Measurements from ENCODE around the gene BLOC1S2. TPM values are rescaled to one million over a fixed set of nuclear protein-coding genes. Genes with fewer than 3 reads are reported as not detected.

The BLOC1S2 gene
- polyA plus RNA-seq, 1 of the 3 experiments (the other 2 are of a cell fraction) = 30.4 TPM

DNA sequence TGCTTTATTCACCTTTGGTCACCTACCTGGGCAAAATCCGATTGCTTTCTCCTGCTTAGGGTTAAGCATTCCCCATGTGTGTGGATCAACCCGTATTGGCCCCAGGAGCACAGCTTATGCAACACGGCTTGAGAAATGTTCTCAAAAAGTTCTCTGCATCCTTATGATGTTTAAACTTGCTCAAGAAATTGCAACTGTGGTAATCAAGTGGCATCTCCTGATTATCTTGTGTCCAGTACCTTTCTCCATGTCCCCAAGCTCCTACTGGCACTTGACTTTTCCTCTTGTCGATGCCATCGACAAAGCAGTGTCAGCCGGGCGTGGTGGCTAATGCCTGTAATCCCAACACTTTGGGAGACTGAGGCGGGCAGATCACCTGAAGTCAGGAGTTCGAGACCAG is 48.3 kb upstream of the BLOC1S2 start:
- Histone ChIP-seq H3K4me3 (ENCODE audit: low read depth in 2 of 2, low read length in 1 of 2) (no peak overlapping the region), H3K27ac (ENCODE audit: low read depth in 2 of 2, low read length in 1 of 2) (no peak overlapping the region), H3K9me3 (no peaks in the 10 kb centered on the region), H3K4me2 (no peak overlapping the region), H3K36me3 (replicated peaks in 1 of 2; ENCODE audit: control insufficient read depth in 1 of 2, insufficient read depth in 2 of 2, low read length in 1 of 2) (no peaks in the 10 kb centered on the region), H4K20me1 (ENCODE audit: insufficient read depth) (no peaks in the 10 kb centered on the region), H3K9me2 (no peaks in the 10 kb centered on the region), H3K79me2 (ENCODE audit: insufficient read depth) (no peaks in the 10 kb centered on the region), H3K4me1 (ENCODE audit: control insufficient read depth in 1 of 2, insufficient read depth in 2 of 2, low read depth in 1 of 2, low read length in 1 of 2) (no peaks in the 10 kb centered on the region), H3K9ac (no peak overlapping the region), H2AFZ (ENCODE audit: low read depth) (no peak overlapping the region), H3K27me3 (ENCODE audit: insufficient read depth) (peaks cover 35% of the 10 kb centered on the region; the same call in 1 of the 2 replicates), H3F3A (replicated peaks; ENCODE audit: insufficient read depth) (no peaks in the 10 kb centered on the region)
- WGBS (ENCODE audit: low lambda C conversion rate) = 52% methylated on average over 9 of the region's 9 CpGs
- DNase-seq = no peak
- TF ChIP-seq SIN3A (IDR thresholded peaks at IDR 0.05; ENCODE audit: borderline replicate concordance, low read depth, low read length) (no peak), RAD21 (IDR thresholded peaks at IDR 0.05; ENCODE audit: low read length) (no peak), TEAD4 (IDR thresholded peaks at IDR 0.05; ENCODE audit: borderline replicate concordance, insufficient read depth) (no peak), FOXM1 (IDR thresholded peaks at IDR 0.05; ENCODE audit: low read depth) (no peak), RFX5 (IDR thresholded peaks at IDR 0.05; ENCODE audit: low read length) (no peak), FOSL2 (IDR thresholded peaks at IDR 0.05; ENCODE audit: borderline replicate concordance, low read depth) (no peak), GABPA (IDR thresholded peaks at IDR 0.05; ENCODE audit: low read depth) (no peak), CHD2 (IDR thresholded peaks at IDR 0.05; ENCODE audit: low read length, partially characterized antibody) (no peak), EP300 (IDR thresholded peaks at IDR 0.05; ENCODE audit: borderline replicate concordance in 1 of 2, low read depth in 1 of 2, low read length in 1 of 2) (no peak), TAF1 (IDR thresholded peaks at IDR 0.05; ENCODE audit: borderline replicate concordance, low read depth, low read length) (no peak), GATA2 (CRISPR knock-in tag; IDR thresholded peaks at IDR 0.05) (no peak), YY1 (IDR thresholded peaks at IDR 0.05; ENCODE audit: low read depth) (no peak), NFIC (IDR thresholded peaks at IDR 0.05; ENCODE audit: borderline replicate concordance) (no peak)
- TF ChIP-seq, protein P1, sequence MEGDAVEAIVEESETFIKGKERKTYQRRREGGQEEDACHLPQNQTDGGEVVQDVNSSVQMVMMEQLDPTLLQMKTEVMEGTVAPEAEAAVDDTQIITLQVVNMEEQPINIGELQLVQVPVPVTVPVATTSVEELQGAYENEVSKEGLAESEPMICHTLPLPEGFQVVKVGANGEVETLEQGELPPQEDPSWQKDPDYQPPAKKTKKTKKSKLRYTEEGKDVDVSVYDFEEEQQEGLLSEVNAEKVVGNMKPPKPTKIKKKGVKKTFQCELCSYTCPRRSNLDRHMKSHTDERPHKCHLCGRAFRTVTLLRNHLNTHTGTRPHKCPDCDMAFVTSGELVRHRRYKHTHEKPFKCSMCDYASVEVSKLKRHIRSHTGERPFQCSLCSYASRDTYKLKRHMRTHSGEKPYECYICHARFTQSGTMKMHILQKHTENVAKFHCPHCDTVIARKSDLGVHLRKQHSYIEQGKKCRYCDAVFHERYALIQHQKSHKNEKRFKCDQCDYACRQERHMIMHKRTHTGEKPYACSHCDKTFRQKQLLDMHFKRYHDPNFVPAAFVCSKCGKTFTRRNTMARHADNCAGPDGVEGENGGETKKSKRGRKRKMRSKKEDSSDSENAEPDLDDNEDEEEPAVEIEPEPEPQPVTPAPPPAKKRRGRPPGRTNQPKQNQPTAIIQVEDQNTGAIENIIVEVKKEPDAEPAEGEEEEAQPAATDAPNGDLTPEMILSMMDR (IDR thresholded peaks at IDR 0.05) = no peak
- TF ChIP-seq, protein P2, sequence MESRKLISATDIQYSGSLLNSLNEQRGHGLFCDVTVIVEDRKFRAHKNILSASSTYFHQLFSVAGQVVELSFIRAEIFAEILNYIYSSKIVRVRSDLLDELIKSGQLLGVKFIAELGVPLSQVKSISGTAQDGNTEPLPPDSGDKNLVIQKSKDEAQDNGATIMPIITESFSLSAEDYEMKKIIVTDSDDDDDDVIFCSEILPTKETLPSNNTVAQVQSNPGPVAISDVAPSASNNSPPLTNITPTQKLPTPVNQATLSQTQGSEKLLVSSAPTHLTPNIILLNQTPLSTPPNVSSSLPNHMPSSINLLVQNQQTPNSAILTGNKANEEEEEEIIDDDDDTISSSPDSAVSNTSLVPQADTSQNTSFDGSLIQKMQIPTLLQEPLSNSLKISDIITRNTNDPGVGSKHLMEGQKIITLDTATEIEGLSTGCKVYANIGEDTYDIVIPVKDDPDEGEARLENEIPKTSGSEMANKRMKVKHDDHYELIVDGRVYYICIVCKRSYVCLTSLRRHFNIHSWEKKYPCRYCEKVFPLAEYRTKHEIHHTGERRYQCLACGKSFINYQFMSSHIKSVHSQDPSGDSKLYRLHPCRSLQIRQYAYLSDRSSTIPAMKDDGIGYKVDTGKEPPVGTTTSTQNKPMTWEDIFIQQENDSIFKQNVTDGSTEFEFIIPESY (IDR thresholded peaks at IDR 0.05; ENCODE audit: borderline replicate concordance, low read depth) = no peak
- TF ChIP-seq, protein P3, sequence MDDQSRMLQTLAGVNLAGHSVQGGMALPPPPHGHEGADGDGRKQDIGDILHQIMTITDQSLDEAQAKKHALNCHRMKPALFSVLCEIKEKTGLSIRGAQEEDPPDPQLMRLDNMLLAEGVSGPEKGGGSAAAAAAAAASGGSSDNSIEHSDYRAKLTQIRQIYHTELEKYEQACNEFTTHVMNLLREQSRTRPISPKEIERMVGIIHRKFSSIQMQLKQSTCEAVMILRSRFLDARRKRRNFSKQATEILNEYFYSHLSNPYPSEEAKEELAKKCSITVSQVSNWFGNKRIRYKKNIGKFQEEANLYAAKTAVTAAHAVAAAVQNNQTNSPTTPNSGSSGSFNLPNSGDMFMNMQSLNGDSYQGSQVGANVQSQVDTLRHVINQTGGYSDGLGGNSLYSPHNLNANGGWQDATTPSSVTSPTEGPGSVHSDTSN (IDR thresholded peaks at IDR 0.05) = no peak
- ChIA-PET CTCF (interaction anchor here (1.6 to 24.3 kb wide), 5 partner anchors 10 to 185 kb away, joined by 5 to 432 read pairs (median 8); partner anchors contain the start of gene SEC31B), POLR2A (no interaction called here)
